GM18868 (cell line): ENCODE data around the gene DPP3.
A peak's percentile ranks its signal among the peaks of the same experiment; 100 is the strongest.
"Not testable (repeated sequence)": the region's sequence is repeated elsewhere in the genome, so short reads cannot be mapped to it uniquely, and the experiment has no call there.

ENCODE experiments used
- ATAC-seq: cut with Tn5 transposase; IDR thresholded peaks from one replicate; pipeline ENCODE4 v1.9.1; 2021; ENCODE audit warnings: mild to moderate bottlenecking, moderate library complexity; ENCODE audit not compliant: unreplicated experiment

DPP3 gene

GRCh38 chr11:66530927-66531709 lies 50.9 kb downstream of the DPP3 start:
- ATAC-seq: no peak

GRCh38 chr11:66531841-66532240 lies 51.6 kb downstream of the DPP3 start:
- ATAC-seq: no peak

GRCh38 chr11:66532784-66533183 lies 52.5 kb downstream of the DPP3 start:
- ATAC-seq: no peak

GRCh38 chr11:66539170-66539869 lies 59.1 kb downstream of the DPP3 start:
- no peak for ATAC-seq

GRCh38 chr11:66539870-66540213 lies 59.6 kb downstream of the DPP3 start:
- ATAC-seq: no peak

- ATAC-seq: not testable (repeated sequence)
Observed at GRCh38 chr11:66540598-66540997, 60.4 kb downstream of the DPP3 start.

GRCh38 chr11:66541892-66542291 lies 61.7 kb downstream of the DPP3 start:
- no peak for ATAC-seq

GRCh38 chr11:66542362-66542761 lies 62.1 kb downstream of the DPP3 start:
- ATAC-seq: no peak

GRCh38 chr11:66543263-66544107 lies 63.3 kb downstream of the DPP3 start:
- ATAC-seq: no peak

- ATAC-seq: not testable (repeated sequence)
Observed at GRCh38 chr11:66544952-66545351, 64.7 kb downstream of the DPP3 start.

GRCh38 chr11:66545701-66546367 lies 65.6 kb downstream of the DPP3 start, which contains the start of gene ZDHHC24:
Gene ZDHHC24 (minus strand): TSS chr11:66546048. CDS start chr11:66546003, 45 bp downstream.
- ATAC-seq: peak; percentile 81

GRCh38 chr11:66546368-66546965 lies 66.2 kb downstream of the DPP3 start, which contains the start of gene ACTN3:
Gene ACTN3 (plus strand): TSS chr11:66546903. CDS start chr11:66546938, 35 bp downstream.
- ATAC-seq: no peak

- no peak for ATAC-seq
Observed at GRCh38 chr11:66546966-66547661, 66.9 kb downstream of the DPP3 start.

GRCh38 chr11:66547662-66548009 lies 67.4 kb downstream of the DPP3 start:
- ATAC-seq: no peak

- ATAC-seq: no peak
Observed at GRCh38 chr11:66548041-66548440, 67.8 kb downstream of the DPP3 start.

GRCh38 chr11:66548774-66549630 lies 68.8 kb downstream of the DPP3 start:
- ATAC-seq: no peak

GRCh38 chr11:66549696-66550095 lies 69.5 kb downstream of the DPP3 start:
- no peak for ATAC-seq

- ATAC-seq: no peak
Observed at GRCh38 chr11:66550887-66551286, 70.7 kb downstream of the DPP3 start.

GRCh38 chr11:66554602-66555001 lies 74.4 kb downstream of the DPP3 start:
- no peak for ATAC-seq
